Astrocyte (in vitro differentiated cells and primary cell): ENCODE measurements around the gene ZNF512B.

Source experiments
- EZH2 ChIP-seq: IDR thresholded peaks from 2 replicates; pipeline ENCODE4 v1.6.1; 2012; ENCODE audit warnings: mild to moderate bottlenecking, low read length, inconsistent platforms; ENCODE audit not compliant: insufficient read depth
- TF ChIP-seq, protein P1 (sequence below): IDR thresholded peaks from 2 replicates; pipeline ENCODE4 v1.5.1; 2011; ENCODE audit warnings: low read depth, mild to moderate bottlenecking, inconsistent platforms, low read length, moderate library complexity; ENCODE audit not compliant: insufficient read depth

DNA sequence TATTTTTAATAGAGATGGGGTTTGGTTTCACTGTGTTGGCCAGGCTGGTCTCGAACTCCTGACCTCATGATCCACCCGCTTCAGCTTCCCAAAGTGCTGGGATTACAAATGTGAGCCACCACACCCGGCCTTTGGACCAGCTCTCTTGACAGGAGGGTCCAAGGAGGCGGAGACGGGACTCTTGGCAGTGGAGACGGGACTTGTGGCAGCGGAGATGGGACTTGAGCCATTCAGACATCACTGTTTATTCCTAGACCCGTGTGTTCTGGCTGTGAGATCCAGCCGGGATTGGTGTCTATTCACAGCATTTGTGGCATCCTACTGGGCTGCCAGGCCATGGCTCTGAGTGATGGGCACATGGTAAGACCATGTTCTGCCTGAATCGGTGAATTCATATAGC, 36.8 kb upstream of the ZNF512B start:
- TF ChIP-seq, protein P1, sequence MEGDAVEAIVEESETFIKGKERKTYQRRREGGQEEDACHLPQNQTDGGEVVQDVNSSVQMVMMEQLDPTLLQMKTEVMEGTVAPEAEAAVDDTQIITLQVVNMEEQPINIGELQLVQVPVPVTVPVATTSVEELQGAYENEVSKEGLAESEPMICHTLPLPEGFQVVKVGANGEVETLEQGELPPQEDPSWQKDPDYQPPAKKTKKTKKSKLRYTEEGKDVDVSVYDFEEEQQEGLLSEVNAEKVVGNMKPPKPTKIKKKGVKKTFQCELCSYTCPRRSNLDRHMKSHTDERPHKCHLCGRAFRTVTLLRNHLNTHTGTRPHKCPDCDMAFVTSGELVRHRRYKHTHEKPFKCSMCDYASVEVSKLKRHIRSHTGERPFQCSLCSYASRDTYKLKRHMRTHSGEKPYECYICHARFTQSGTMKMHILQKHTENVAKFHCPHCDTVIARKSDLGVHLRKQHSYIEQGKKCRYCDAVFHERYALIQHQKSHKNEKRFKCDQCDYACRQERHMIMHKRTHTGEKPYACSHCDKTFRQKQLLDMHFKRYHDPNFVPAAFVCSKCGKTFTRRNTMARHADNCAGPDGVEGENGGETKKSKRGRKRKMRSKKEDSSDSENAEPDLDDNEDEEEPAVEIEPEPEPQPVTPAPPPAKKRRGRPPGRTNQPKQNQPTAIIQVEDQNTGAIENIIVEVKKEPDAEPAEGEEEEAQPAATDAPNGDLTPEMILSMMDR, result no peak
- no peak for TF ChIP-seq EZH2
